Transverse colon (tissue), 4 donors: ENCODE measurements around the gene TMEM163. TPM values are rescaled to one million over a fixed set of nuclear protein-coding genes. Genes with fewer than 3 reads are reported as not detected.

Experiments
- DNase-seq: peaks from one replicate; pipeline ENCODE4 v3.0.0-alpha.2; 2019
- H3K27ac ChIP-seq, 4 donors: fragments of 200-600 bp; sonication (generic); 2 replicates each; pipeline ENCODE4 v1.5.1; 2016 to 2018; ENCODE audit warnings: inconsistent platforms in 4 of 4
- H3K27me3 ChIP-seq: fragments of 200-600 bp; sonication (generic); 2 replicates; pipeline ENCODE4 v1.5.1; 2017; ENCODE audit warnings: inconsistent platforms
- H3K36me3 ChIP-seq, 4 donors: fragments of 200-600 bp; sonication (generic); 2 replicates each; pipeline ENCODE4 v1.5.1; 2017 to 2019; ENCODE audit warnings: inconsistent platforms in 4 of 4
- H3K4me1 ChIP-seq, 4 donors: fragments of 200-600 bp; sonication (generic); 2 replicates each; pipeline ENCODE4 v1.5.1; 2017 to 2020; ENCODE audit warnings: inconsistent platforms in 4 of 4
- H3K4me3 ChIP-seq, 4 donors: fragments of 200-600 bp; sonication (generic); 1 replicate in 1 of 4; 2 replicates in 3 of 4; pipeline versions ENCODE4 v1.5.1 to v1.6.1; 2017 to 2019; ENCODE audit warnings: inconsistent platforms in 4 of 4
- H3K9me3 ChIP-seq, 2 donors: fragments of 200-600 bp; sonication (generic); 2 replicates each; pipeline ENCODE4 v1.5.1; 2017 to 2019; ENCODE audit warnings: inconsistent platforms in 2 of 2
- CTCF ChIP-seq, 5 experiments: fragments of 200-600 bp in 3 of 5; fragments of 450-650 bp in 2 of 5; sonication (generic) in 3 of 5; IDR thresholded peaks; 1 replicate in 2 of 5; 2 replicates in 3 of 5; pipeline ENCODE4 v1.5.1; 2016 to 2017; ENCODE audit warnings: antibody characterized with exemption in 5 of 5, inconsistent platforms in 3 of 5, mild to moderate bottlenecking in 2 of 5, moderate library complexity in 1 of 5
- EP300 ChIP-seq: sonication (generic); formaldehyde crosslinking; IDR thresholded peaks from one replicate; pipeline ENCODE4 v1.6.1; 2017; ENCODE audit warnings: antibody characterized with exemption, low read depth
- POLR2A ChIP-seq: fragments of 450-650 bp; IDR thresholded peaks from one replicate; pipeline ENCODE4 v1.6.1; 2016; ENCODE audit warnings: antibody characterized with exemption, mild to moderate bottlenecking, moderate library complexity
- POLR2AphosphoS5 ChIP-seq, 3 donors: sonication (generic); formaldehyde crosslinking; IDR thresholded peaks; one replicate each; pipeline ENCODE4 v1.6.1; 2016; ENCODE audit warnings: antibody characterized with exemption in 3 of 3
- WGBS, 2 donors: methylation state at CpG; one replicate each; pipeline ENCODE4 v1.1.5; 2018; ENCODE audit warnings: low coverage in 1 of 2; 5-methylcytosine and 5-hydroxymethylcytosine counted together
- in situ Hi-C, 4 donors: fragments of 200-750 bp; cut with MboI; loops; one replicate each; pipeline versions ENCODE4 v1.15.0 to v1.15.1; 2017; ENCODE audit warnings: low sequenced_read_pairs in 3 of 4, low pct_ligation_motif_present in 1 of 4, low pct_unique_long_range_greater_than_20kb in 1 of 4
- intact Hi-C: fragments of 100-400 bp; cut with DNase I; formaldehyde crosslinking; loops from one replicate; pipeline ENCODE4 v1.15.1; 2023; ENCODE audit warnings: low total_unique reads
- total RNA-seq, 4 donors: library from RNA; depleted of rRNA; stranded (reverse); fragments of >200 nt; gene quantifications; one replicate each; pipeline ENCODE4 v1.1.0, GENCODE V29; 2016

The TMEM163 gene
- total RNA-seq, 4 donors from 2014 or later, result 0.48 TPM; not detected in 3

DNA sequence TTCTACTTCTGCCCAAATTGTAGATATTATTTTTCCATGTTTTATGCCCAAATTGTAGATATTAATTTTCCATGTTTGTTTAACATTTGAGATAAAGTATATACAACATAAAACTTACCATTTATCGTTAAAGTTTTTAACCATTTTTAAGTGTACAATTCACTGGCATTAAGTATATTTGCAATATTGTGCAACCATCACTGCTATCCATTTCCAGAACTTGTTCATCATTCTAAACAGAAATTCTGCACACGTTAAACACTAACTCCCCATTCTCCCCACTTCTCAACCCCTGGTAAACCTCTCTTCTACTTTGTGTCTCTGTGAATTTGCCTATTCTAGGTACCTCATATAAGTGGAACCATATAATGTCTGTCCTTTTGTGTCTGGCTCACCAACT, 302.8 kb downstream of the TMEM163 start:
- Histone ChIP-seq H3K36me3 (no peaks in the 10 kb centered on the region), H3K27me3 (no peaks in the 10 kb centered on the region), H3K27ac (no peak overlapping the region), H3K4me1 (peaks cover 9 to 24% (median 18%) of the 10 kb centered on the region in 4 donors), H3K4me3 (no peak overlapping the region), H3K9me3 (no peaks in the 10 kb centered on the region)
- intact Hi-C loops, result no loop called here
- no peak for DNase-seq
- in situ Hi-C loops, result loop anchor here in 3 of 4 donors (10.0 to 25.0 kb wide), 3 partner anchors 179 to 529 kb away; no protein-coding TSS in a partner anchor
- 88 to 100% methylated on average over 2 of the region's 2 CpGs for WGBS, 2 donors
- TF ChIP-seq EP300 (no peak), POLR2AphosphoS5 (IDR thresholded peaks at IDR 0.05) (no peak), POLR2A (no peak), CTCF (IDR thresholded peaks at IDR 0.05) (no peak)

GRCh38 chr2:134413912-134414311, 304.9 kb downstream of the TMEM163 start:
- no peak overlapping the region for H3K27ac ChIP-seq
- H3K4me3 ChIP-seq, result no peak overlapping the region
- H3K36me3 ChIP-seq, result no peaks in the 10 kb centered on the region
- in situ Hi-C loops, result loop anchor here (5.0 to 25.0 kb wide), 4 partner anchors 177 to 527 kb away; no protein-coding TSS in a partner anchor
- H3K27me3 ChIP-seq, result no peaks in the 10 kb centered on the region
- H3K9me3 ChIP-seq, result no peaks in the 10 kb centered on the region
- TF ChIP-seq POLR2AphosphoS5 (IDR thresholded peaks at IDR 0.05) (no peak), POLR2A (no peak), CTCF (IDR thresholded peaks at IDR 0.05) (no peak), EP300 (no peak)
- intact Hi-C loops, result no loop called here
- DNase-seq, result no peak
- H3K4me1 ChIP-seq, result peaks cover 10 to 31% (median 19%) of the 10 kb centered on the region in 4 donors
- WGBS, 2 donors, result 60 to 73% methylated on average over 2 of the region's 2 CpGs

- in situ Hi-C loops (loop anchor here (5.0 to 25.0 kb wide), 4 partner anchors 176 to 526 kb away; no protein-coding TSS in a partner anchor), intact Hi-C loops (no loop called here)
- no peak overlapping the region for H3K27ac ChIP-seq
- peaks cover 10 to 35% (median 19%) of the 10 kb centered on the region in 4 donors for H3K4me1 ChIP-seq
- H3K36me3 ChIP-seq, result no peaks in the 10 kb centered on the region
- no peak for DNase-seq
- no peak for TF ChIP-seq CTCF (IDR thresholded peaks at IDR 0.05)
- no peak for TF ChIP-seq EP300
- no peak for TF ChIP-seq POLR2A
- TF ChIP-seq POLR2AphosphoS5 (IDR thresholded peaks at IDR 0.05), result no peak
- WGBS, 2 donors, result 33 to 45% methylated on average over 1 of the region's 1 CpG
- H3K27me3 ChIP-seq, result no peaks in the 10 kb centered on the region
- H3K4me3 ChIP-seq, result no peak overlapping the region
- H3K9me3 ChIP-seq, result no peaks in the 10 kb centered on the region
Measured at GRCh38 chr2:134413430-134413829, 305.4 kb downstream of the TMEM163 start.

GRCh38 chr2:134412639-134412999, 306.2 kb downstream of the TMEM163 start:
- Histone ChIP-seq H3K4me1 (peaks cover 10 to 38% (median 19%) of the 10 kb centered on the region in 4 donors), H3K36me3 (no peaks in the 10 kb centered on the region), H3K27me3 (no peaks in the 10 kb centered on the region), H3K27ac (peak overlapping the region in 1 of 4 donors; percentile 18), H3K9me3 (no peaks in the 10 kb centered on the region), H3K4me3 (no peak overlapping the region)
- WGBS, 2 donors, result 67 to 86% methylated on average over 2 to 8 of the region's 8 CpGs
- in situ Hi-C loops, result loop anchor here (5.0 to 25.0 kb wide), 4 partner anchors 175 to 525 kb away; no protein-coding TSS in a partner anchor
- intact Hi-C loops, result no loop called here
- no peak for DNase-seq
- TF ChIP-seq CTCF (IDR thresholded peaks at IDR 0.05) (no peak), POLR2AphosphoS5 (IDR thresholded peaks at IDR 0.05) (no peak), POLR2A (no peak), EP300 (no peak)
